GM19043 (cell line): ENCODE results near the gene FAXDC2.

Experiments used
- ATAC-seq: cut with Tn5 transposase; IDR thresholded peaks from one replicate; pipeline ENCODE4 v1.9.1; 2021; ENCODE audit warnings: low read depth; ENCODE audit not compliant: unreplicated experiment

Gene FAXDC2, protein sequence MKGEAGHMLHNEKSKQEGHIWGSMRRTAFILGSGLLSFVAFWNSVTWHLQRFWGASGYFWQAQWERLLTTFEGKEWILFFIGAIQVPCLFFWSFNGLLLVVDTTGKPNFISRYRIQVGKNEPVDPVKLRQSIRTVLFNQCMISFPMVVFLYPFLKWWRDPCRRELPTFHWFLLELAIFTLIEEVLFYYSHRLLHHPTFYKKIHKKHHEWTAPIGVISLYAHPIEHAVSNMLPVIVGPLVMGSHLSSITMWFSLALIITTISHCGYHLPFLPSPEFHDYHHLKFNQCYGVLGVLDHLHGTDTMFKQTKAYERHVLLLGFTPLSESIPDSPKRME

GRCh38 chr5:154850255-154851062, at the start of gene FAXDC2:
TSS of gene FAXDC2 (minus strand) at chr5:154850603. CDS start at chr5:154838178, 12,425 bp downstream.
- ATAC-seq = no peak

- no peak for ATAC-seq
Measured at GRCh38 chr5:154900066-154900465, 49.7 kb upstream of the FAXDC2 start.

- no peak for ATAC-seq
Measured at GRCh38 chr5:154899151-154899816, 48.9 kb upstream of the FAXDC2 start.

DNA sequence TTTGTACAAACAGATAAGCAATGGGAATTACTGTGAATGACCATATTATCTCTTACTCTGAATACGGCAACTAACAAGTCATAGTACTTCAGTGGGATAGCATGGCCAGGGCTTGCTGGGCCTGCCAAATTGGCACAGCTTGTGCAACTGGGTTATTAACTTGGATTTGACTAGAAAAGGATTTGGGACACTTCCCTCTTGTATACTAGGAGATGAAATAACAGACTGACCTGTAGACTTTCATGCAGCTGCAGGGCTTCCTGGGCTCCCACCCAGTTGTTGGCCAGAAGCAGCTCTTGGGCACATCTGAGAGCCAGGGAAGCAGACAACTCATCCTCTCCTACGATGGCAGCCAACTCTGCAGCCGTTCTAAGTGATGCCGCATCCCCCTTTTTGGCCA, 47.8 kb upstream of the FAXDC2 start:
- no peak for ATAC-seq

- ATAC-seq = no peak
Measured at GRCh38 chr5:154896562-154897165, 46.3 kb upstream of the FAXDC2 start.

GRCh38 chr5:154895606-154896561, 45.5 kb upstream of the FAXDC2 start:
- no peak for ATAC-seq

- ATAC-seq = no peak
Measured at GRCh38 chr5:154893381-154893780, 43.0 kb upstream of the FAXDC2 start.

- no peak for ATAC-seq
Measured at GRCh38 chr5:154892369-154892771, 42.0 kb upstream of the FAXDC2 start.

DNA sequence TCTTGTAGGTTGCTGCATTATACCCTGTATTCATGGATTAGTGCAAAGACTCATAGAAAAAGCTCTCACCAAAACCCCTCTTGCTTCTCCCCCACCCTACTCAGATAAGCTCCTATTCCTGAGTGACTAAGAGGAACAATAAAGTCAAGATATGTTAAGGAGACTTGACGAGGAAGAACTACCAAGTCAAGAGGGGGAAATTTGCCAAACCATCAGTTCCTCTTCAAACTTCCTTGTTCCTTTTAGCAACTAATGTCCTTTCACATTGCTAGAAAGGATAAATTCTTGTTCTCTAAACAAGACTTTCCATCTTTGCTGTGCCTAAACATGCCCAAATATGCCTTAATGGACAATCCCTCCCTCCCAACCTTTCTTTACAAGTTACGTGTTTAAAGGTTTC, 35.0 kb upstream of the FAXDC2 start:
- no peak for ATAC-seq

DNA sequence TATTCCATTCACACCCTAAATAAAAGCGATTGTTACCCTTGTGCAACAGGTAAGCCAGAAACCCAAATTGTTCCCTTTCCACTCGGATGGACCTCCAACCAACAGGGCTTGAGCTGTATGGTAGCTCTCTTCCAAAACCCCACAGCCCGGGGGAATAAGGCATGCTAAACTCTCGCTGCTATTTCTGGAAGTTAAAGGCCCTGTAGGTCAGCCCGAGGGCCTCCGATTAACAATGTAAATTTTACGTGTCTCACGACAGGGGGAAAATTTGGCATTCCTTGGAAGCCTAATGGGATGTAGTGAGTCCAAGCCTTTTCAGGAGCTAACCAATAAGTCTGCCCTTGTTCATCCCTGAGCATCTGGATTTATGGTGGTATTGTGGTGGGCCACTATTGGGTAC, 34.0 kb upstream of the FAXDC2 start:
- ATAC-seq = no peak

DNA sequence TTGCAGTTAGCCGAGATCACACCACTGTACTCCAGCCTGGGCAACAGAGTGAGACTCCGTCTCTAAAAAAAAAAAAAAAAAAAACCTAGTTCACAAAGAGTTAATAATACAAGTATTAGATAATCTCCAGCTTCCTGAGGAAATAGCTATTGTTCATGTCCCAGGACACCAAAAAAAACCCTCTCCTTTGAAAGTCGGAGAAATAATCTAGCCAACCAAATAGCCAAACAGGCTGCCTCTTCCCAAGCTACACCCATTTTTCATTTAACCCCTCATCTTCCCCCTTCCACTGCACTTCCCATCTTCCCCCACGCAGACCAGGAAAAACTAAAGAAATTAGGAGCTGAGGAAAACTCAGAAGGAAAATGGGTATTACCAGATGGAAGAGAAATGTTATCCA, 31.6 kb upstream of the FAXDC2 start:
- no peak for ATAC-seq

- no peak for ATAC-seq
Measured at GRCh38 chr5:154878642-154879335, 28.4 kb upstream of the FAXDC2 start.

GRCh38 chr5:154873791-154874331, 23.5 kb upstream of the FAXDC2 start:
- no peak for ATAC-seq

DNA sequence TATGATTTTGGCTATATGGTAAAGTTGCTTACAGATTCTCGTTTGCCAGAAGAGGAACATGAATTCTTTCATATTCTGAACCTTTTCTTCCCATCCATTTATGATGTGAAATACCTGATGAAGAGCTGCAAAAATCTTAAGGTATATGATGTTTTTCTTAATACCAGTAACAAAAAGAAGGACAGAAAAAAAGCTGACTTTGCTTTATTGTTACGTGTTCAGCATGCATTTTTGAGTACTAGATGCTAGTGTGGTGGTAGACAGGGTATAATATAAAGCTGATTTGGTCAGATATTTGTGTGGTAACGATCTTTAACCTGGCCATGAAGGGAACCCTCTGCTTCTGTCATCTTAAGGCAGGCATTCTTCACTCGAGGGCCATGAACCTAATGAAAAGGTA, 21.3 kb upstream of the FAXDC2 start:
- no peak for ATAC-seq

DNA sequence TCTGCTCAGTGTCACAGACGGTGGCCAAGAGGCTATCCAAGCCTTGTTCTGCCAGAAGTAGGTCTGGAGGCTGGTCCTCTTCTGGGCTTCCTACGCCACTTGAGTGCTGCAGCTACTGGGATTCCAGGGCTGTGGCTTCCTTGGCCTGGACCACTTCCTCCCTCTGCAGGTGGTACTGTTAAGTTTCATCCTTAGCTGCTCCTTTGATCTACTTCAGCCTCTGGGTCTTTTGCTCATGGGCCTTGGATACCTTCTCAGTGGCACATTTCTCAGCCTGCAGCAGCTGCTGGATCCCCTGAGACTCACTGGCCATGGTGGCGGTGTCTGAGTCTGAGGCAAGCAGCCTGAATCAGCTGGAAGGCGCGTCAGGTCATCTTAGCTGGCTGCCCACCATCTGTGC, 18.3 kb upstream of the FAXDC2 start:
- no peak for ATAC-seq

DNA sequence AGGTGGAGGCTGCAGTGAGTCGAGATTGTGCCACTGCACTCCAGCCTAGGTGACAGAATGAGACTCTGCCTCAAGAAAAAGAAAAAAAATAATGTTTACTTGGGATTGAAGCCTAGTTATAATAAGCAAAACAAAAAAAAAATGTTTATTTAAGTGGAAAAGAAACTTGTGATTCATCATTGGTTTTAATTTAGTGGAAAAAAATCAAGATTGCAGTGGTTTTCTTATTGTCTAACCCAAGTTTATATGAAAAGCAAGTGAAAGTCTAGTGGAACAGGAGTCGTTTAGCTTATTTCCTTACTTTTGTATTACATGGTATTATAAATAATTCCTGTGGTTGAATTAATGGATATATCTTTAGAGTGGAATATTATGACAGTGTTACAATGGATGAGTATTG, 16.4 kb upstream of the FAXDC2 start:
- no peak for ATAC-seq

GRCh38 chr5:154865466-154866184, 15.2 kb upstream of the FAXDC2 start:
- ATAC-seq = no peak

DNA sequence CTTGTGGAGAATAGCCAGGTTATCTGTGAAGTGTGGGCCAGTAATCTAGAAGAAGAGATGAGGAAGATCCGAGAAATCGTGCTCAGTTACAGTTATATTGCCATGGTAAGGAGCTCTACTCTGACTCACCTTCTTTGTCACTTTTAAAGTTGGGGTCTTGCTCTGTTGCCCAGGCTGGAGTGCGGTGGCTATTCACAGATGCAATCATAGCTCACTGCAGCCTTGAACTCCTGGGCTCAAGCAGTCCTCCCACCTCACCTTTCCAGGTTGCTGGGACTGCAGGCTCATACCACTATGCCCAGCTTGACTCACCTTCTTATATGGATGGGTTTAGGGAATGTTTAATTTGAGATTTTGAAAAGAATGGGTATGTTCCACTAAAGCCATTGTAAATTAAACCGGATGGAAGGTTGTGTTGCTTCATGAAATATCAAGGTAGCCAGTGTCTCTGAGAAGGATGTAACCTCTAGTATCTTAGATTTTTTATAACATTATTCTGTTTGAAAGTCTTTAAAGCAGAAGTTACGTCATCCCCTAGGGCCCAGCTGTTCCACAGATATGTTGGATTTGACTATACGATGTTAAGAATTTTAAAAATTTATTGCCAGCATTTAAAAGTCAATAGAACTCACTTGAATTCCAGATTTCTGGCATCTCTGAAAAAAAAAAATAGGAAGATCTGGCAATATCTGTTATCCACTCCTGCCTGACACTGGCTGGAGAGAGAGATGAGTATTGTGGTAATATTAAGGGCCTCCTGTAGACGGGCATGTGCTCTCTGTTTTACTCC, 13.1 kb upstream of the FAXDC2 start:
- ATAC-seq = no peak
